GM21619 (cell line): ENCODE measurements around the gene PEX5.

Source experiments
- ATAC-seq: cut with Tn5 transposase; IDR thresholded peaks from one replicate; pipeline ENCODE4 v1.9.1; 2021; ENCODE audit not compliant: unreplicated experiment

Gene PEX5

DNA sequence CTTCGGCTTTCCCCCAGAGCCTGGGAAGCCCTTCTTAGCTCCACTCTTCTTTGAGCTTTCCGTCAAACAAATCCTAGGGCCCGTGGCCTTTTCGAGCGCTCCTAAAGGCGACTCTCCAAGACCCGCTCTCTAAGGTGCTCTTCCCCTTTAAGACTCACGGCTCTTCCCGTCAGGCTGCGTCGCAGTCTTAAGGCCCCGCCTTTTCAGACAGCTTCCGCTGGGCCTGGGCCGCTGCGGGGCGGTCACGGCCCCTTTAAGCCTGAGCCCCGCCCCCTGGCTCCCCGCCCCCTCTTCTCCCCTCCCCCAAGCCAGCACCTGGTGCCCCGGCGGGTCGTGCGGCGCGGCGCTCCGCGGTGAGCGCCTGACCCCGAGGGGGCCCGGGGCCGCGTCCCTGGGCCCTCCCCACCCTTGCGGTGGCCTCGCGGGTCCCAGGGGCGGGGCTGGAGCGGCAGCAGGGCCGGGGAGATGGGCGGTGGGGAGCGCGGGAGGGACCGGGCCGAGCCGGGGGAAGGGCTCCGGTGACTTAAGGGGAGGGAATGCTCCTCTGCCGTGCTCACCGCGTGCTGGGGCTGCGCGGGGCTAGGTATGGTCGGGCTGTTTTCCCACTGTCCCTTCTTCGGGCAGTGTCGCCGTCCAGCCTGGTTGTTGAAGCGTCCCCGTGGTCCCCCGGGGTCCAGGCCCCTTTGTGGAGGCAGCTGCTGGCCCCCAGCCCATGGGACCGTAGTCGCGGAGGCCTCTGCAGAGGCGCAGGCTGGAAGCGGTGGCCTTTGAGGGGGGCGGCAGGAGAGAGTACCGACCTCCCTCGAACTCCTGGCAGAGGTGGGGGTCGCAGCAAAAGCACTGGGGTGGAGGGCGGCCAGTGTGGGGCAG is at the start of gene PEX5:
TSS of gene PEX5 (plus strand) at position 289 of the 870 bp plus-strand sequence. CDS start 692 bp downstream, outside the sequence.
- ATAC-seq = peak; percentile 94

- ATAC-seq = no peak
Measured at GRCh38 chr12:7141351-7142005, 48.0 kb upstream of the PEX5 start.

DNA sequence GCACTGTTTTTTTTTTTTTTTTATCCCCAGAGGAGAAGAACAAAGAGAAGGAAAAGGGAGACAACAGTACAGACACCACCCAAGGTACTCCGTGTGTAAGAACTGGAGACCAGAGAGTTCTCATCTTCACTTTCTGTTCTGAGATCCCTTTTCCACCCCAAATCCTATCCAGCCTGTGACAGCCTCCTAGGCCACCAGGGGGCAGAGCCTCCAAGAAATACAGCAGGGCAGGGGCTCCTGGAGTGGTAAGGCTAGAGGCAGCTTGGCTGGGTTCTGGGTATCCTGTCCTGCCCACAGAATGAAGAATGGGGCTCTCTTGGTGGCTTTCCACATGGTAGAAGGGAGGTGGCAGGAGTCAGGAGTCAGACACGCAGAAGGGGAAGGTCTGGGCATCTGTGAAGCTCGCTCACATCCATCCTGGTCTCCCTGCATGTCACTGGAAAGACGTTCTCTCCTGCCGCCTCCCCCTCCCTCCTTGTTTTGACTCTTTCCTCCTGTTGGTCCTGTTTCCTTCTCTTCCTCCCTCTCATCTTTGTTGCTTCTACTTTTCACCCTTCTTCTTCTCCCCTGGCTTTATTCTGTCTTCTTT is 47.3 kb upstream of the PEX5 start:
- ATAC-seq = no peak

GRCh38 chr12:7142809-7143465 is 46.5 kb upstream of the PEX5 start:
- ATAC-seq = no peak

DNA sequence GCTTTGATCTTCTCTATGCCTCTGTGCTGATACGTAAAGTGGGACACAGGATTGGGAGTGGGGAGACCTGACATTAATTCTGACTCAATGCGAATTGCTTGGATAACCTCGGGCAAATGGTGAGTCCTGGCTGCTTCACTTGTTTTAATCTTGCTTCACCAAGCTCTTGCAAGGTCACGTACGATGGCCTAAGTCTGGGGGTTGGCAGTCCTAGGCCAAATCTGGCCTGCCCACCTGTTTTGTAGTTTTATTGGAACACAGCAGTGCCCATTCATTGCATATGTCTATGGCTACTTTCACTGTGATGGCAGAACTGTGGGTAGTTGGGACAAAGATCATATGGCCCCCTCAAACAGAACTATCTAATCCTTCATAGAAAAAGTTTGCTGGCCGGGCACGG is 45.9 kb upstream of the PEX5 start:
- ATAC-seq = no peak

DNA sequence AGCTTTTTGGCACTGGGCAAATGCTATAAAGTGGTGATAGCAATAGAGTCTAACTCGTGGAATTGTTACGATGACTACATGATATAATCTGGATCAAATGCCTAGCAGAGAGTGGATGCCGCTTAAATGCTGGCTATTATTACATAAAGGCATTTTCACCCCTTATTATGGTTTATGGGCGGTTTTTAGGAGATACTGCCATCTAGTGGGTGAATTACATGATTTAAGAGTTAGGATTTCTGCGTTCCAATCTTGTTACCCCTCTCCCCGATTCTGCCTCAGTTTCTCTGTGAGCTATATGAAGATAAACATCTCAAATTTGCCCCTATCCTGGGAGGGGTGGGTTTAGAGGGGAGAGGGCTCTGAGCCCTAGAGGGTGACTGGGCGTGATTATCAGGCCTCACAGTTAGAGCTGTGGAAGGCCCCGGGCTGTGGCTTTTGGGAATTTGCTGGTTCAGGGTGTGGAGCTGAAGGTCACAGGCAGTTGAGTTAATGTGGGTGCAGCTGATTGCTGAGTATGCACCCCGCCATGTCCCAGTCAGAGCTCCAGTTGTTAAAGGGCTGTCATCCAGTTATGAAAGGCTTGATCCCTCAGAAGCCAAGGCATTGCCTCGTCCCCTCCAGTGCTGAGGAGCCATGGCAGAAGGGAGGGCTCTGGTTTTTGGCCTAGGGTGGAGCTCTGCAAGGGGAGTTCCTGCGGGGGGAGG is 44.9 kb upstream of the PEX5 start:
- ATAC-seq = no peak

DNA sequence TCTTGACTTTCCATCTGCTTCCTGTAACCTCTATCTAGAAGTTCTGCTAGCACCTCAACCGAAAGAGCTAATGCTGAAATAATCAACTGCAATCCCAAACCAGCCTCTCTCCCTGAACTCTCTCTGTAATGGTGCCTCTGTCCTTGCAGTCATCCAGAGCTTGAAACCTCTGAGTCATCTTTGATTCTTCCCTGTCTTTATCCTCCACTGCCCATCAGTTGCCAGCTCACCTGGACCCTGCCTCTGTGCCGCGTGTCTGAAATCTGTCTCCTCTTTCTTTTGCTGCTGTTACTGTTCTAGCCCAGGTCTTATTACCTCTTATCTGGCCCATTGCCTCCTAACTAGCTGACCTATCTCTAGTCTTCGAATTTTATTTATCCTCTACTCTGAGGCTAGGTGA is 43.8 kb upstream of the PEX5 start:
- ATAC-seq = no peak

DNA sequence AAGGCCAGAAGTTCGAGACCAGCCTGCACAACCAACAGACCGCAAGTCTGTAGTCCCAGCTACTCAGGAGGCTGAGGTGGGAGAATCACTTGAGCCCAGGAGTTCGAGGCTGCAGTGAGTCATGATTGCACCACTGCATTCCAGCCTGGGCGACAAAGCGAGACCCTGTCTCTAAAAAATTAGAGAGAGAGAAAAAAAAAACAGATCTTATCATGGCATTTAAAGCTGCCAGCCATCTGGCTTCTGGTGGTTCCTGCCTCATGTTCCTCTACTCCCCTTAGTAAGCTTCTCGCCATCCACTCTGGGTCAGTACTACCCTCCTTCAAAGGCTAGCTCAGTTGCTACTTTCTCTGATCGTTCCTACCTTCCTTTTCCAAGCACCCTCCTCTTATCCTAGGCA is 43.3 kb upstream of the PEX5 start:
- ATAC-seq = no peak

DNA sequence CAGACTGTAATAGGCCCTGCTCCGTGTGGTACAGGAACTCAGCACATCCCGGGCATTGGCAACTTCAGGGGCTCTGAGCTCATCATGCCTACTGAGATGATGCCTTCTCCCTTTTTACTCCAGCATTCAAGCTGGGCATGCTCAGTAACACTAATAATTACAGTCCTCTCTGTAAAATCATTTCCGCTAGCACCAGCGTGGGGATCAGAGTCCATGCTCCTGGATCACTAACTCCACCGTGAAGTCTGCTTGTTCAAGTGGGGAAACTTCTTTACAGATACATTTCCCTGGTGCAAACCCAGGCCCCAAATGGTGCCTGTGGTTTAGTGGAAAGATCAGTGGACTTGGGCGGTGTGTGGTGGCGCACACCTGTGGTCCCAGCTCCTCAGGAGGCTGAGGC is 42.6 kb upstream of the PEX5 start:
- ATAC-seq = no peak

- ATAC-seq = no peak
Measured at GRCh38 chr12:7150356-7150755, 39.1 kb upstream of the PEX5 start.

GRCh38 chr12:7150841-7151240 is 38.6 kb upstream of the PEX5 start:
- no peak for ATAC-seq

GRCh38 chr12:7151532-7151931 is 38.0 kb upstream of the PEX5 start:
- no peak for ATAC-seq

DNA sequence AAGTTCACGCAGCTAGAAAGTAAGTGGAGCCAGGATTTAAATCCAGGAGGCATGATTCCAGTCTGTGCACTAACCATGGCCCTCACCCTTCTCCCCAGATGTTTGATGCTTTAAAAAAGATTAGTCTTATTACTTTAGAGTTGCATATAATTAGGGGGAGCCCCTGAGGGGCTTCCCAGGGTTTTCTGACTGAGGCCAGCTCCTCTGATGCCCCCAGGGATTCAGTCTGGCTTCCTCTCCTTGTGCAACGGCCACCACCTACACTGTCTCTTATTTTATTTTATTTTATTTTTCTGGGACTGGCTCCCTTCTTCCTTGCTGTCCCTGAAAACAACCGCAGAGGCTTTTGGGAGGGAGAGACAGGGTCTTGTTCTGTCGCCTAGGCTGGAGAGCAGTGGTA is 36.7 kb upstream of the PEX5 start:
- no peak for ATAC-seq

DNA sequence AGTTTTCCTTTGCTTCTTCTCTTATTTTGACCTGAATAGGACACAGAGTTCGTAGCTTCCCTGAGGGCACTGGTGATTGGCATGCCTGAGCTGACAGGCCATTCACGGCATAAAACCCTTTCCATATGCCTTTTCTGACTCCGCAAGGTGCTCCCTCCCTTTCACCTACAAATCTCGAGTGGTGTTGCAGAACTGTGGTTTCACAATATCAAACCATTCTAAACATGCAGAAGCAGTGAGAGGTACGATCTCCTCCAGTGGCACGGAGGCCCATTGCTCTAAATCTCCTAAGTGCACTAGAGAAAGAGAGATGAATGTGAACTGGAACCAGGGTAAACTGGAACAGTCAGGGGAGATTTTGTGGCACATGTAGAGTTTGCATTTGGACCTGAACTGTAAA is 35.4 kb upstream of the PEX5 start:
- ATAC-seq = no peak

- no peak for ATAC-seq
Measured at GRCh38 chr12:7154901-7155470, 34.5 kb upstream of the PEX5 start.

DNA sequence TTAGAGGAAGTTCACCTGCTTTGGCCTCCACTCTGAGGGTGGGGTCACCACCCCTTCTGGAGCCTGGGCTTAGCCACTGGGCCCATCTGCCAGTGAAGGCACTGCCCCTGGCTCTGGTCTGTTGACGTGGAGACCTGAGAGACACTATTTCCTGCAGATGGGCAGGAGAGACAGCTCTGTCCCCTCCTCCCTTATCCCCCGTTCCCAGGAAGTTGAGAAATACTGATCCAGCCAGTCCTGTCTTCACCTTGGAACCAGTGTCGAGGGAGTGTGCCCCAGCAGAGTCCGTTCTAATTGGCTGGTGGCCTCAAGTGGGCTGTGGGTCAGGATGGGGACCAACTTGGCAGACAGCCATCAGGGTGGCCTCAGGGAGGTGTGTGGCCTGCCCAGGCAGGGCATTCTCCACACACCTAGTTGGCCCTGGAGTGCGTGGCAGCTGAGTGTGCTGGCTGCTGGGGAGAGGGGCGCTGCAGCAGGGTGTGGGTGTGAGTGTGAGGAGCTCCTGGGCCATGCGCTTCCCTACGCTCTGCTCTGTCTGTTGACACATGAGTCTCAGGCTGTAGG is 33.9 kb upstream of the PEX5 start:
- no peak for ATAC-seq

DNA sequence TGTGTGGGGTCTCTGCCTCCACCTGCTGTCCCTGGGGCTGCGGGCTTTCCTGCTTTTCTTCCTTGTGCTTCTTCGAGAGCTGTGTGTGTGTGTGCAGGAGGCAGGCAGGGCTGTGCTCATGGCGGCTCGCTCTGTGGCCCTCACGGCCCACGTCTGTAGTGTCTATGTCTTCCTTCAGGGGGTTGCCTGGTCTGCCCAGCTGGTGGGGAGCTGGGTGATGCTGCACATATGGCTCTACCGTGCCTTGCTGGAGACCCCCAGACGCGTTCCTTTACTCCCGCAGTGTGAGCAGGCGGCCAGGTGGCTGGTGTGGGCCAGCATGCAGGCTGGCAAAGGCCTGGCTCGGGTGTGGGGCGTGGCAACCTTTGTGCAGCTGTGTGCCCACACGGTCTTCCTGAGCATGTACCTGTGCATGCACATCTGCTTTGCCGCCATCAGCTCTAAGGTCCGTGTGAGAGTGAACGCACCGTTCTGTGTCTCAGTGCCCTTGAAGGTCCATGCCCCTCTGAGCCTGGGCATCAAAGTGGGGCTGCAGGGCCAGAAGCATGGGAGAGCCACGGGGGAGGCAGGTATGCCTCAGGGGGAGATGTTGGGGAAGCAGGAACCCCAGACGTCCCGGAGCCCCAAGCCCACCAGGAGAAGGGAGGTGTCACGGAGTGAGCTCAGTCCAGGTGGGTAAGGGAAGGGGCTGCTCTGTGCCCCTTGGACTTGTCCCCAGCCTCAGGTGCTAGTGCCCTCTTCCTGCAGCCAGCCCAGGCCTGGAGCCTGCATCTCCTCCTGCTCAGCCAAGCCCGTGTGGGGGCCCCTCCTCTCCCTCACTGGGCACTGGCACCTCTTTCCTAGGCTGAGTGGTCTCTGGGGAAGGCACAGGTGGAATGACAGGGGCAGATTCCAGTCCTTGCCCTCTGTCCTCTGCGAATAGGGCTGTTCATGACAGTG is 33.0 kb upstream of the PEX5 start:
- no peak for ATAC-seq

- no peak for ATAC-seq
Measured at GRCh38 chr12:7157391-7157790, 32.1 kb upstream of the PEX5 start.
